Activated effector memory CD4-positive, alpha-beta T cell treated with Interleukin-2 at 50 U/mL for 16 hours (primary cell): ENCODE measurements around the gene NOP14.
"Not testable (repeated sequence)": the region's sequence is repeated elsewhere in the genome, so short reads cannot be mapped to it uniquely, and the experiment has no call there.

ENCODE experiments used
- DNase-seq: peaks from one replicate; pipeline ENCODE4 v3.0.0-alpha.2; 2020

Gene NOP14

DNA sequence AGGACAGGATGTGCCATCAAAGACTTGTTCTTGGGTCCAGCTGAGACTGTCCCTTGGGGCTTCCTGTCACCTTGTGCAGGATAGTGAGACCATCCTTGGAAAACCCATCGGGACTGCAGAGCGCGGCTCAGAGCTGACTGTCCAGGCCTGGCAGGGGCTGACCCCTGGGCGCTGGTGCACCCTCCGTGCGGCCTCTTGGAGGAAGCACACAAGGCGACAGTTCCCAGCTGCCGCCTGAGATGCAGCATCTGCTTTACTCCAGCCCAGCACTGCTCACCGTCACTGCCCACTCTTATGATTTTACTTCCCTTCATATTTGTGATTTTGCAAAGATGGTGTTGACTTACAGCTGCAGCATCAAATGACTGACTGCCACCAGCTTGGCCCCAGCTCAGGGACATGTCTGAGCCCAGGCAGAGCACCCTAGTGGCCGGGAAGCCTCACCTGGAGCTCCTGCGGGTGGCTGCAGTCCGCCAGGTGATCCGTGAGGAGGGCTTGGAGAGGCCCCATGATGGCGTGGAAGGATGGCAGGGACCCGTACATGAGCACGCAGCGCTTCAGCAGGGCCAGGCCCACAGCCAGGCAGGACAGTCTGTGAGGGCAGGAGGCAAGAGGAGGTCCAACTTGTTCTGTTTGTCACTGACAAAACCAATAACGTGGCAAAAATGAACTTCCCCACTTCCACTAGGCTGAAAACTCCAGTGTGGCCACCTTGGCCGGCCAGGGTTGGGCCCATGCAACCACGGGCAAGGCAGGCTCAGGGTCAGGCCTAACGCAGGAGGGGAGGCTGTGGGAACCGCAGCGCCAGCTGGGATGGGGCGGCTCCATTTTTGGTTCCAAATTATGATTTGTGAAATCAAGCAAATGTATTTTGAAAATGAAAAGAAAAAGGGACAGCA is 21.8 kb downstream of the NOP14 start:
- no peak for DNase-seq

DNA sequence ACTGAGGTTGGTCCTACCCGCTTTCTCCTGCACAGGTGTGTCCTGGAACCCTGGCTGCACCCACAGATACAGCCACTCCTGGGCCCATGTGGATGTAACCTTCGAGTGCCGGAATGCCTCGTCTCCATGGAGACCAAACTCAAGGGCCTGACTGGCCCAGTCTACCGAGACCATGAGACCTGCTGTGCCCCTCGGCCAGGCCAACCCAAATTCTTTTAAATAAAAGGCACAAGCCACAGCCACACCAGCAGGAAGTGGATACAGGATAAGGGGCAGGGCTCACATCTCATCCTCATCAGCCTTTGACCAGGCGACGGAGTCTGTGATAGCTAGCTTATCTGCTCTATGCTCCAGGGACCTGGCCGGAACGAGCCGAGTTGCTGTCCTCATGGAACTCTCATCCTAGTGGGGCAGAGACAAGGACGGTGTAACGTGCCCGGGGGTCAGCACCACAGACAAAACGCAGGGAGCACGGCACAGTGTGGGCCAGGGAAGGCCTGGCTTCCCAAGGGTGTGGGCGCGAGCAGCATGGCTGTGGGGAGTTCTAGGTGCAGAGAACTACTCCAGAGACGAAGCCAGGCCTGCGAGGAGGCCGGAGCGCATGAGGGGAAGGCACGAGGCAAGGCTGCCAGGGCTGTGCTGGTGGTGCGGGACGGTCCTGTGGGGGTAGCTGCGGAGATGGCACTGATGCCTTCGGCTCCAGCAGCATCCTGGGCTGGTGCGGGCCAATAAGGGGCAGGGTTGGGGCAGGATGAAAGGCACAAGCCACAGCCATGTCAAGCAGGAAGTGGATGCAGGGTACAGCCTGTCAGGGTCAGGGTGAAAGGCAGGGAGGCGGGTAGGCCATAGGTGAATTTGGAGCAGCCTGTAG is 22.7 kb downstream of the NOP14 start:
- DNase-seq: no peak

DNA sequence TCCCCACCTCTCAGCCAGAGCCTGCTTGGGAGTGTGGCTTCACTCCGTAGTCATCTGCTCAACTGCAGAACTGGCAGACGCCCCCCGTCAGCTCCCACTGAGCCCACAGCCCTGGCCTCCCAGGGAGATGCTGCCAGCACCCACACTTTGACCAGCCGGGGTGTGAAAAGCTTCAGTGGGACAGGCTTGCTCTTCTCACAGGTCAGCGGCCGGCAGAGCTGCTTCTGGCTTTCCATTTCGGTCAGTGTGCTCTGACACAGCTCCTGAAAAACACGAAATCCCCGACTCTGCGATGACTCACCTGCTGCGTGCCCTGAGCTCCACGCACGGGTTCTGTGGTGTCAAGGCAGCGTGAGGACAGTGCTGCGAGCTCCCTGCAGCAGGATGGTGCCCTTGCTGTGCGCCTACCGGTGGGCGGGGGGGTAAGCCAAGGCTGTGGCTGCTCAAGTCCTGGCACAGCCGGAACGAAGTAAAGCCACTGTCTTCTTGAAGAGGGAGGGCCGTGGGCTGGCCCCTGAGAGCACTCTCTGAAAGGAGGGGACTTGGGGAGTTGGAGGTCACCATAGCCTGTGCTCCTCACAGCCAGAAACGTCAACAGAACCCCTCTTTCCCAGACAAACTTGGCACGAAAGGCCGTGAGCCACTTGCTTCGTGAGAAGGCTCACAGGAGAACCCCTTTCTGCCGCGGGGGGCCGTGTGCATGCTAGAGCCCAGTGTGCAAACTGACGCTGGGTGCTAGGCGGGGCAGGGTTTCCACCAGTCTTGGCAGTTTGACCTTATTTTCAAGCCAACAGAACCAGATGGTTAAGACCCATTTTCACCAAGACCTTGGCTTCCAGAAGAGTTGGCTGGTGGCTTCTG is 23.6 kb downstream of the NOP14 start:
- DNase-seq: no peak

DNA sequence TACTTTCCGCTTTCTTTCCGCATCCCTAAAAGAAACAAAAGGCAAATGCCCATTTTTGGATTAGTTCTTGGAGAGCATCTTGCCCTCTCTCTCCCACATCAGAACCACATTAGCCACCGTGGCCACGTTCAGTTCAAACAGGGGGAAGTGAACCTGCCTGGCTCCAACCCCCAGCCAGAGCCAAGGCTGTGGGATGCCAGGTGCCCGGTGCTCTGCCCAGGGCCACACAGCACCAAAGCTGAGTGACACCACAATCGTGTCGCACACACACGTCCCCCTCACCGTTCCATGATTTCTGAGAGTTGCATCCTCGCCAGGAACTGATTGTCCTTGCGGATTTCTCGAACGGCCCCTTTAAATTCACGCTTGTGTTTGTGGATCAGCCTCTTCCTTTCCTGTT is 24.3 kb downstream of the NOP14 start:
- DNase-seq: no peak

DNA sequence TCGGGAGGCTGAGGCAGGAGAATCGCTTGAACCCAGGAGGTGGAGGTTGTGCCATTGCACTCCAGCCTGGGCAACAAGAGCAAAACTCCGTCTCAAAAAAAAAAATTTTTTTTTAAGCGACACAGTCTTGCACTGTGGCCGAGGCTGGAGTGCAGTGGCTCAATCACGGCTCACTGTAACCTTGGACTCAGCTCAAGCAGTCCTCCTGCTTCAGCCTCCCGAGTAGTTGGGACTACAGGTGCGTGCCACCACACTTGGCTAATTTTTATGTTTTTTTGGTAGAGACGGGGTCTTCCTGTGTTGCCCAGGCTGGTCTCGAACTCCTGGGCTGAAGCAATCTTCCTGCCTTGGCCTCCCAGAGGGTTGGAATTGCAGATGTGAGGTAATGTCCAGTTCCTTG is 24.8 kb downstream of the NOP14 start:
- not testable (repeated sequence) for DNase-seq

DNA sequence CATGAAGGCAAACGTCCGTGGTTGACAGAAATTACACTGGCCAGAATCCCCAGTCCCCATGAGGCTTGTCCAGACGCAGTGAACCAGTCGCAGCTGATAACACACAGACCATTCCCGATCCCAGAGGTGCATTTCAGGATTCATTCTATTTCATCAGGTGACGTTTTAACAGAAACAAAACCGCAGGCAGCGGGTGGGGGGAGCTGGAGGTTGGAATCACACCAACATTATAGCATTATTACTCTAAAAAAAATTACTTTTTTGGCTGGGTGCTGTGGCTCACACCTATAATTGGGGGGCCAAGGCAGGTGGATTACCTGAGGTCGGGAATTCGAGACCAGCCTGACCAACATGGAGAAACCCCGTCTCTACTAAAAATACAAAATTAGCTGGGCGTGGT is 25.2 kb downstream of the NOP14 start:
- no peak for DNase-seq

DNA sequence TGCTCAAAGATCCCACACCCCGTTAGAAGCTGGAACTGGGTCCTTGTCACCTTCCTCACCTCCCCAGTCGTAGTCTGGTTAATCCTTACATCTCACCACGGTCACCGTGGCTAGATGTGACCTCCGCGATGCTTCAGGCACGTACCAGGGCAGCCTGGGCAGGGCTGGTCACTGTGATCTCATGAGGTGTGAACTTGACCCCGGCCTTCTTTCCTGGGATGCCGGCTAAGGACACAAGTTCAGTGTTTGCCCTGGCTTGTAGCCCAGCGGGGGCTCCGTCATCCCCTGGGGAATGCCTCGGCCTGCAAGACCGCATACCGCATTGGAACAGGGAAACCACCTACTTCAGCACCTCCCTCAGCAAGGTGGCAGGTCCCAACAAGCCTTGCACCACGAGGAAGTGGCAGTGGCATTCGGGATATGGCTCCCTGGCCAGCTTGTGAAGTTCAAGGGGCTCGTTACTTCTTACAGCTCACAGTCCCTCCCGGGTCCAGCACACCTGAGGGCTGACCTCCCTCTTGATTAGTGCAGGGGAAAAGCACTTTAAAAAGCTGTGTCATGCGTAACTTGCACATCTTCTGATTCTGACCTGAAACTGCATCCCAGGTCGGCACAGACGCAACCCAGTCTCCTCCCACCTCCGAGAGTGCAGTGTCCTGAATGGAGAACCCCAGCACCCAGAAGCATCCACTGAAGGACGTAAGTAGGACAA is 25.9 kb downstream of the NOP14 start:
- no peak for DNase-seq

DNA sequence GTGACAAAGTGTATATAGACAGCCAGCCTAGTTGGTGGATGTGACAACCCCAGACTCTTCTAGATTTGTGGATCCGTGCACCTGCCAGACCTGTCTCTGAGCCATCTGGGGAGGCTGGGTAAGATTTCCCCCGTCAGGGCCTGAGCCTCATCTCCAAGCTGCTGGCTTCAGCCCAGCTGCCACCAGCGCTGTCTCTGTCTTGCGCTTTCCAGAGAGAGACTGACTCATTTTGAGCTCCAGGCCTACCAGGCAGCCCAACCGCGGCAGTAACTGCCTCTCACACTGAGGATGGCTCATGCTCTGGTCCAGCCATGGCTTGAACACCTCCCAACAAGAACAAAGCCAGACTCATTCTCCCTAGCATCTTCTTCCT is 26.4 kb downstream of the NOP14 start:
- DNase-seq: no peak

DNA sequence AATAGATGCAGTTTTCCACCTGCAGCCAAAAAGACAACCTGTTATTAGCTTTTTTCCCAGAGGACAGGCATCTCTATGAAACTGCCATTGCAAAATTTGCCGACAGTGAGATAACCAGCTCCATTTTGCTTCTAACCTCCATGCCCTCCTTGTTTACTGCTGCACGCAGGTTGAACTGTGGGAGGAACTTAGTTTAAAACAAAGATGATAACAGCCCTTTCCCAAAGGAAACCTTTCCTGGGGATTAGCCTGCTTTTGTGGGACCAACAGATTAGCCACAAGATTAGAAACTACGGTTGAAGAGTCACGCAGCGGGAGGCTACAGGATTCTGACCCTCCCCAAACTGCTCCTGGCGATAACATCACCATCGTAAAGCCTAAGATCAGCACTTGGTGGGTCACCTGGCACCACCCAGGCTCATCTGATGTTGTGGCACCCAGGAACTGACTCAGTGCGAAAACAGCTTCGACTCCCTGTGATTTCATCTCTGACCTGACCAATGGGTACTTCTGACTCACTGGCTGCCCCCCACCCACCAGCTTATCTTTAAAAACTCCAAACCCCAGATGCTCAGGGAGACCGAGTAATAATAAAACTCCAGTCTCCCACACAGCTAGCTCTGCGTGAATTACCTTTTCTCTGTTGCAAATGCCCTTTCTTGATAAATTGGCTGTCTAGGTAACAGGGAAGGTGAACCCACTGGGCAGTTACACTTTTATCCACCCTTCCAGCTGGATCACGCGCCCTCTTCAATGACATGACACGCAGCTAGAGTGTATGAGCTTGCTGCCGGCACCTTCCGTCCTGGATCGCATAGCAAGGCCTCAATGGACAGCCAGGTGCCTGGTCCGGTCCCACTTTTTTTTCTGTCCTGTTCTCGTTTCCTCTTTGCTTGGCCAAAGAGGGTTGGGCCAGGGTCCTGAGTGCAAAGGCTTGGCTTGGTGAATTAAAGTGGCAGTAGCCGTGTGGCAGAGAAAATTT is 27.2 kb downstream of the NOP14 start:
- DNase-seq: peak; percentile 48

DNA sequence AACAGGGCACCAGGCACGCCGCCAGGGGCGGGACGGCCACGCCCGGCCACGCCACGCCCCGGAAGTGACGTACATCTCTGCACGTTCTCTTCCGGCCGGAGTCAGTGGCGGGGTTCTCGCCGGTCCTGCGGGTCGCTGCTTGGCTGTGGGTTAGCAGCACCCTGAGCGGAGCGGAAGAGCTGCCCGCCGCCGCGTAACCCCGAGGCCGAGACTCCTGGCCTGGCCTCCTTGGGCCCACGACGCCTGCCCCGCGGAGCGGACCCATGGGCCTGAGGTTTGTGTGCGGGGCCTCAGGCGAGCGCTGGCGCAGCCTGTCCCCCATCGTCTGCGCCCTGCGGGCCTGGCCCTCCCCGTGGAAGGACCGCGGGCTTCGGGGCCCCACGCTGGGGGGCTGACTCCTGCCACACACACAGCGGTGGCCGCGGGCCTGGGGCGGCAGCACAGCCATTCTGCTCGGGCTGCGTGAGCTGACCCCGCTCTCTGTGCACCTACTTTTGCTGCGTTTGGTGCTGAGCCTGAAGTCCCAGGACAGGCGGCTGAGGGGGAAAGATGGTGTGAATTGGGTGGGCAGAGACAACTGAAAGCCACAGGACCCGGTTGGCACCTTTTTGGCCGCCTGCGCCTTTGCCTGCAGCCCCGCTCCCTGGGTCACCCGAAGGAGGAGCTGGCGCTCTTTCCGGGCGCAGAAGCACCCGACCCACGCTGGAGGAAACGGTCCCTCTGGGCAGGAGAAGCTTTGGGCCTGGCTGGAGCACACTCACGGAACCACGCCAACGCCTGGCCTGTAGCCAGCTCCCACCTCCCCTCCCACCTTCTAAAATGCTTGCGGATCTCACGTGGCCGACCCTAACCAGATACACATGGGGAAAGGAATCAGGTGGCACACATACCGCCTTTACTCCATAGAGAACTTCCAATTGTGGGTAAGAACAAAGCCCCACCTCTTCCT is 28.1 kb downstream of the NOP14 start:
- peak; percentile 91 for DNase-seq

DNA sequence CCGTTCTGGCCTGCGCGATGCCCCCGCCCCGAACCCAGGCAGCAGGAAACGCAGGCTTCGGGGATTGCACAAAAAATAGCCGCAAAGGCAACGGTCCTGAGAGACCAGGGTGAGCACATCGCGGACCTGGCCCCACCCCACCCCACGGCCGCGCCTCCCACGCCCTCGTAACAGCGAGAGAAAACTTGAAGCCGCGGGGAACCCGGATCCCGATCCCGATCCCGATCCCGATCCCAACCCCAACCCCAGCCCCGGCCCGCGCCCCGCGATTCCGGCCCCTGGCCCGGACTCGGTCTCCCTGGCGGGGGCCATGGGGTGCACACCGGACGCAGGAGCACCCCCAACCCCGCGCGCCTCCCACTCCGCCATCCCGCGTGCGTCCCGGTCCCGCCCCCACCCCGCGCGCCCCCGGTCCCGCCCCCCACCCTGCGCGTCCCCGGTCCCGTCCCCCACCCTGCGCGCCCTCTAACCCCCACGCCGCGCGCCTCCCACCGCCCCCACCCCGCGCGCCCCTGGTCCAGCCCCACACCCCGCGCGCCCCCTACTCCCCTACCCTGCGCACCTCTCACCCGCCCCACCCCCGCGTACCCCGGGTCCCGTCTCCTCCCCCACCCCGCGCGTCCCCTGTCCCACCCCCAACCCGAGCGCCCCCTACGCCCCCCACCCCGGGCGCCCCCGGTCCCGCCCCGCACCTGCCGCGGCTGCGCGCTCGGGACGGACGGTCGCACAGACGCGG is 29.0 kb downstream of the NOP14 start:
- DNase-seq: no peak

DNA sequence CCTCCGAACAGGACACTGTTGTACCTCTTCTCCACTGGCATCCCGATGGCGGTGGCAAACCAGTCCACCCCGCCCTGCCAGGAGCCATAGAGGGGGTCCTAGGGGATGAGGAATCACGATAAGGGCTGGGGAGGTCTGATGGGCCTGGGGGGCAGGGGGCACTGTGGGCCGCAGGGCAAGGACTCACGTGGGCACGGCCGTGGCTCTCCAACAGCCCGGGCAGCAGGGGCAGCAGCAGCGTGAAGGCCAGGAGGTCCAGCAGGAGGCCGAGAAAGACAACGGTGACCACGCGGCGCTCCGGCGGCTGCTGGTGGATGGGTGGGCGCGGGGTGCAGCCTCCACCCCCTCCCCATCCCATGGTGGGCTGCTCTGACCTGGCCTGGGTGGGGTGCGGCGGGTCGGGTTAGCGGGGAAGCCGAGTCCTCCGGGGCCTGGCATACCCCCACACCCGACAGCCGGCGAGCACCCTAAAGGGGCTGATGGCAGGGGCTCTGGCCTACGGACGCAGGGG is 29.6 kb downstream of the NOP14 start:
- no peak for DNase-seq

DNA sequence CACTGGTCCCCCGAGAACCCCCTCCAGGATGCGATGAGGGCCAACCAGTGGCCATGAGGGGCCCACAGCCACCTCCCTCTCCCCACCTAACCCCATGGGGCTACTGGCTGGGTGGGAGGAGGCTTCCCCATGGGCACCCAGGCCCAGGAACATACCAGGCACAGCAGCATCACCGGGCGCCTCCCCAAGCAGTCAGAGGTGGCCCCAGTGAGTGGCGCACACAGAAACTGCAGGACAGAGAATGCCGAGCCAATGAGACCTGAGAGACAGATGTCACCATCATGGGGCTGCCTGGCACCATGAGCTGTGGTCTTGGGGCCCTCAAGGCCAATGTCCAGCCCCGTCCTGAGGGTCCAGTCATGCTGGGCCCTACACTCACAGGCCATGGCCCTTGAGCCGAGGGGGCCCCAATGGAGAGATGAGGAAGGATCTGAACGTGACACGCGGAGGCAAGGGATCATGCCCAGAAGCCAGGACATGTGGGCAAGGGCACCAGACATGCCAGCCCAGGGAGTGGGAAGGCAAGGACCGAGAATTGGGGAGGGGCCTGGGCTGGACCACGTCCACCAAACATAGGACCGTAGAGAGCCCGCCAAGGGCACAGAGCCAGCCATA is 30.1 kb downstream of the NOP14 start:
- no peak for DNase-seq

DNA sequence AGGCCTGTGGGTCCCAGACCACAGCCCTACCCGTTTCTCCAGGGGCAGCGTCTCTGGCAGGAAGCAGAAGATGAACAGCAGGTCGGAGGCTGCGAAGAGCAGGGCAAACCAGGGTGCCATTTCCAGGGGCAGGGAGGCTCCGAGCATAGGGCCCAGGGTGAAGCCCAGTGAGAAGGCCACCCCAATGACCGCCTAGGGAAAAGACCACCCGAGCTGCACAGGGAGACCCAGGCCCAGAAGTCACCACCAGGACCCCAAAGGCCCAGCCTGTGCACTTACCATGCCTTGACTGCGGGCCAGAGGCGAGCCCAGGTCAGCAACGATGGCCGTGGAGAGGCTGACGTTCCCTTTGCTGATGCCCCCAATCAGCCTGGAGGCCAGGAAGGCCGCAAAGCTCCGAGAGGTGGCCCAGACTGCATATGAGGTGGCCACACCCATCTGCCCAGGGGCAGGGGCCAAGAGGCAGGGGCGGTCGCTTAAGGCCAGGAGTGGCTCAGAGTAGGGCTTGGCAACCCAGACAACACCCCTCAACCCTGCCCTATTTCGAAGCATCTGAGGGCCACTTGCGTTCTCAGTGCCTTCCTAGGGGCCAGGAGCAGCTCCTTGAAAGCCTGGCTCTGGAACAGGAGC is 30.8 kb downstream of the NOP14 start:
- DNase-seq: no peak

DNA sequence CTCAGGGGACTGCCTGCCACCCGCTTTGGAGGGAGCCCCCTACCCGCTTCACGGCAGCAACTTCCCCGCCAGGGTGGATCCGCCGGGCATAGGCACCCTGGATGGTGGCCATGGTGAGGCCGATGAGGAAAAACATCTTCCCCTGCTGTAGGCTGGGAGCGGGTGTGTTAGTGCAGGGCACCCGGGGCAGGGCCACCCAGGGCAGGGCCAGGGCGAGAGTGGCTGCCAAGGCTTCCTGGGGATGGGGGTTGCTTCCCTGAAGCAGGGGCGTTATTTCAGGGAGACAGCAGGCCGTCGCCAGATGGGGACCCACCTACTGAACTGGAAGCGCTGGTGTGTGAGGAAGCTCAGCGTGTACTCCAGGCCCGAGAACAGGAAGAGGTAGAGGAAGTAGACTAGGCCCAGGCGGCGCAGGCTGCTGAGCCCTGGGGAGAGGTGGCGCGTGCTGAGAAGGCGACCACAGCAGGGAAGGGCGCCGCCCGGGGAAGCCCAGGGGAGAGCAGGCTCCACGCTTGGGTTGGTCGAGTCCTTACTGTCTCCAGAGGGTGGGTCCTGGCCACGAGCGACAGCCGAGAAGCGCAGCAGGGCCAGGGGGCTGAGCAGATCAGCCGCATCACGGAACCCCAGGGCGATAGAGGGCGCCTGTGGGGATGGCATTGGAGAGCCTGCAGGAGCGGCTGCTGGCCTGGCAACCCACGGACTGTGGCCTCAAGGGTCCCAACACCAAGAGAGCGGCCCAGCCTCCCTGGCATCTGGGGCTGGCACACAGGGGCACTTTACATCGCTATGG is 31.5 kb downstream of the NOP14 start:
- DNase-seq: peak; percentile 52

DNA sequence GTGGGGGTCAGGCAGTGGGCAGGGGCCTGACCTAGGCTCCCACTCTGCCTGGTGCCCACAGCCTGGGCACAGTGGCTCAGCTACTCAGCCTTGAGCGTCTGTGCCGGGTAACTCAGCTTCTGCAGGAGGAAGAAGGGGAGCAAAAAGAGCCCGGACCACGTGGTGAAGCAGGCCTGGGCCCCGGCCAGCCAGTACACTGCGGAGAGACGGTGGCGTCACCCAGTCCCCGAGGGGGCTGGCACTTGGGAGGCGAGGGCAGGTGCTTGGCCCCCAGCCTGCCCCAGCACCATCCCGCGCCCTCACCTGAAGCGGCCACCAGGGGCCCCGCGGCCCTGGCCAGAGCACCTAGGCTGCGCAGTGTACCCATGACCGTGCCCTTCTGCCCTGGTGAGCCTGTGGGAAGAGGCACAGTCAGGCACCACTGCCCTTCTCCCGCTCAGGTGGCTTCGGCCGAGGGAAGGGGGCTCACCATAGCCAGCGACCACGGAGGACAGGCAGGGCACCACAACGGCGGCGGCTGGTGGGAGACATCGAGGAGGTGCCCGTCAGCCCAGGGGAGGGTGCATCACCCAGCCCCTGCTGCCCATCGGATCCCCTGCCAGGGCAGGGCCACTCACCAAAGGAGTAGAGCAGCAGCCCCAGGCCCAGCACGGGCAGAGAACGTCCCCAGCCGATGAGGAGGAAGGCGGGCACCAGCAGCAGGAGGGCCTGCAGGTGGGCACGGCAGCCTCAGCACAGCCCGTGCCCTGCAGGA is 32.3 kb downstream of the NOP14 start:
- DNase-seq: no peak
